HEK293 (cell line): Measurements from ENCODE around the gene SYNGAP1.

Experiments
- CTCF ChIA-PET: fragments of 350-600 bp; formaldehyde crosslinking; extraction: SDS; loops from one replicate; lab custom pipeline; 2021; ENCODE audit warnings: antibody characterized with exemption; lab: Yijun Ruan, JAX
- POLR2A ChIA-PET: fragments of 300-600 bp; formaldehyde crosslinking; extraction: SDS; loops from one replicate; lab custom pipeline; 2020; ENCODE audit warnings: antibody characterized with exemption, inconsistent platforms; lab: Yijun Ruan, JAX
- H3K27ac ChIP-seq: fragments of 200-500 bp; sonication (Bioruptor generic); 2 replicates; pipeline ENCODE4 v1.5.1; 2014; ENCODE audit warnings: low read depth, low read length, control low read depth, inconsistent platforms; ENCODE audit errors: extremely low read depth
- H3K36me3 ChIP-seq, 2 experiments: fragments of 200-500 bp in 1 of 2; sonication (Bioruptor generic) in 1 of 2; 1 replicate in 1 of 2; 2 replicates in 1 of 2; pipeline ENCODE4 v1.5.1; 2014 to 2017; ENCODE audit warnings: inconsistent platforms in 2 of 2, low read length in 2 of 2; ENCODE audit not compliant: control insufficient read depth in 2 of 2, insufficient read depth in 1 of 2
- H3K4me1 ChIP-seq: fragments of 200-500 bp; sonication (Bioruptor generic); 2 replicates; pipeline ENCODE4 v1.5.1; 2014; ENCODE audit warnings: mild to moderate bottlenecking, low read length, inconsistent platforms; ENCODE audit not compliant: control insufficient read depth, insufficient read depth
- H3K4me3 ChIP-seq: 2 replicates; pipeline ENCODE4 v1.5.1; 2011; ENCODE audit warnings: low read depth, mild to moderate bottlenecking, control low read depth, low read length, moderate library complexity
- H3K9me3 ChIP-seq: fragments of 200-500 bp; sonication (Bioruptor generic); 2 replicates; pipeline ENCODE4 v1.5.1; 2014; ENCODE audit warnings: low read depth, low read length, inconsistent platforms; ENCODE audit not compliant: control insufficient read depth, insufficient read depth
- KLF16 ChIP-seq: fragments of 450-650 bp; formaldehyde crosslinking; IDR thresholded peaks from 2 replicates; pipeline ENCODE4 v1.5.1; 2017; ENCODE audit warnings: missing biosample characterization, missing genetic modification characterization
- OVOL3 ChIP-seq: fragments of 450-650 bp; formaldehyde crosslinking; IDR thresholded peaks from 2 replicates; pipeline ENCODE4 v1.5.1; 2016; ENCODE audit warnings: missing biosample characterization, missing genetic modification characterization
- PRDM1 ChIP-seq: fragments of 450-650 bp; formaldehyde crosslinking; IDR thresholded peaks from 2 replicates; pipeline ENCODE4; 2016; ENCODE audit warnings: missing biosample characterization, missing genetic modification characterization
- SCRT1 ChIP-seq: fragments of 450-650 bp; formaldehyde crosslinking; IDR thresholded peaks from 2 replicates; pipeline ENCODE4 v1.5.1; 2016; ENCODE audit warnings: missing biosample characterization, missing genetic modification characterization, borderline replicate concordance
- ZNF391 ChIP-seq: fragments of 450-650 bp; formaldehyde crosslinking; IDR thresholded peaks from 2 replicates; pipeline ENCODE4 v1.5.1; 2016; ENCODE audit warnings: low read depth, missing biosample characterization, missing genetic modification characterization, borderline replicate concordance
- ZNF560 ChIP-seq: fragments of 450-650 bp; formaldehyde crosslinking; IDR thresholded peaks from 2 replicates; pipeline ENCODE4 v1.5.1; 2017; ENCODE audit warnings: missing biosample characterization, missing genetic modification characterization, borderline replicate concordance
- ZNF785 ChIP-seq: fragments of 450-650 bp; formaldehyde crosslinking; IDR thresholded peaks from 2 replicates; pipeline ENCODE4 v1.5.1; 2016; ENCODE audit warnings: missing biosample characterization, missing genetic modification characterization
- ZNF843 ChIP-seq: fragments of 450-650 bp; formaldehyde crosslinking; IDR thresholded peaks from 2 replicates; pipeline ENCODE4 v1.5.1; 2016; ENCODE audit warnings: missing biosample characterization, missing genetic modification characterization
- ZXDB ChIP-seq: fragments of 450-650 bp; formaldehyde crosslinking; IDR thresholded peaks from 2 replicates; pipeline ENCODE4 v1.5.1; 2016; ENCODE audit warnings: missing biosample characterization, missing genetic modification characterization
- TF ChIP-seq, protein P1 (sequence below): fragments of 450-650 bp; formaldehyde crosslinking; IDR thresholded peaks from 2 replicates; pipeline ENCODE4 v1.5.1; 2016; ENCODE audit warnings: missing biosample characterization, missing genetic modification characterization
- TF ChIP-seq, protein P2 (sequence below): fragments of 450-650 bp; formaldehyde crosslinking; IDR thresholded peaks from 2 replicates; pipeline ENCODE4 v1.5.1; 2017; ENCODE audit warnings: missing biosample characterization, missing genetic modification characterization
- TF ChIP-seq, protein P3 (sequence below): fragments of 450-650 bp; formaldehyde crosslinking; IDR thresholded peaks from 2 replicates; pipeline ENCODE4 v1.5.1; 2016; ENCODE audit warnings: missing biosample characterization, missing genetic modification characterization, borderline replicate concordance
- TF ChIP-seq, protein P4 (sequence below): fragments of 450-650 bp; formaldehyde crosslinking; IDR thresholded peaks from 2 replicates; pipeline ENCODE4 v1.5.1; 2016; ENCODE audit warnings: missing biosample characterization, missing genetic modification characterization
- TF ChIP-seq, protein P5 (sequence below): fragments of 450-650 bp; formaldehyde crosslinking; IDR thresholded peaks from 2 replicates; pipeline ENCODE4 v1.5.1; 2016; ENCODE audit warnings: missing biosample characterization, missing genetic modification characterization

Gene SYNGAP1

DNA sequence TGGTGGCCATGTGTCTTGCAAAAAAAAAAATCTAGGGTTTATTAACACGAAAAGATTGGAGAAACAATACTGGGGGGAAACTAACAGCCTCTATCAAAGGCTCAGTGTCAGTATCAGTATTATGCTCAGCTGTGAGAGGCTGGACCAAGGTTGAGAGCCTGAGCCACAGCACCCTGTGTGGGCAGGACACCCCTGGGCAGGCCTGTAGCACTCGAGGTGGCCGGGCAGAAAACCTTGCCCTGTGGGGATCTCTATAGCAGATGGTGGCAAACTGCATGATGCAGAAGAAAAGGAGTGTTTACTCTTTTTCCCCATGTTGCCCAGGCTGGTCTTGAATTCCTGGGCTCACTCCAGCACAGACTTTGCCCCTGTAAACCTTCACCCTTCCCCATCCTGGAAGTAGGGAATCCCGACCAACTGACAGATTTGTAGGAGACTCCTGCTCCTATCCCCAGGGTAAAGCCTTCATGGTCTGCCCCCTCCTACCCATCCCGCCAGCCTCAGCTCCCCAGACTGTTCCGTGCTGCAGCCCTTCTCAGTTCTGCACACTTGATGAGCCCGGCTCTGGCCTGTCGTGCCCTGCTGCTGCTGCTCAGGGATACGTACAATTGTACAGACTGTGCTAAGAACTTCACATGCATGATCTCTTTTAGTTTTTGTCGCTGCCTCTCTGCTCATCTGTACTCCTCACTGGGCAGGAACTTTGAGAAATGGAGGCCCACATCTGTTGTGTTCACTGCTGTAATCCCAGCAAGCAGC lies 36.3 kb upstream of the SYNGAP1 start (continued):
- TF ChIP-seq, protein P1, sequence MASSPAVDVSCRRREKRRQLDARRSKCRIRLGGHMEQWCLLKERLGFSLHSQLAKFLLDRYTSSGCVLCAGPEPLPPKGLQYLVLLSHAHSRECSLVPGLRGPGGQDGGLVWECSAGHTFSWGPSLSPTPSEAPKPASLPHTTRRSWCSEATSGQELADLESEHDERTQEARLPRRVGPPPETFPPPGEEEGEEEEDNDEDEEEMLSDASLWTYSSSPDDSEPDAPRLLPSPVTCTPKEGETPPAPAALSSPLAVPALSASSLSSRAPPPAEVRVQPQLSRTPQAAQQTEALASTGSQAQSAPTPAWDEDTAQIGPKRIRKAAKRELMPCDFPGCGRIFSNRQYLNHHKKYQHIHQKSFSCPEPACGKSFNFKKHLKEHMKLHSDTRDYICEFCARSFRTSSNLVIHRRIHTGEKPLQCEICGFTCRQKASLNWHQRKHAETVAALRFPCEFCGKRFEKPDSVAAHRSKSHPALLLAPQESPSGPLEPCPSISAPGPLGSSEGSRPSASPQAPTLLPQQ (tag by site-specific recombination), result no peak
- no peak for TF ChIP-seq SCRT1 (tag by site-specific recombination)
- TF ChIP-seq ZNF785 (tag by site-specific recombination), result no peak
- no peak for TF ChIP-seq ZNF560 (tag by site-specific recombination)
- TF ChIP-seq, protein P2, sequence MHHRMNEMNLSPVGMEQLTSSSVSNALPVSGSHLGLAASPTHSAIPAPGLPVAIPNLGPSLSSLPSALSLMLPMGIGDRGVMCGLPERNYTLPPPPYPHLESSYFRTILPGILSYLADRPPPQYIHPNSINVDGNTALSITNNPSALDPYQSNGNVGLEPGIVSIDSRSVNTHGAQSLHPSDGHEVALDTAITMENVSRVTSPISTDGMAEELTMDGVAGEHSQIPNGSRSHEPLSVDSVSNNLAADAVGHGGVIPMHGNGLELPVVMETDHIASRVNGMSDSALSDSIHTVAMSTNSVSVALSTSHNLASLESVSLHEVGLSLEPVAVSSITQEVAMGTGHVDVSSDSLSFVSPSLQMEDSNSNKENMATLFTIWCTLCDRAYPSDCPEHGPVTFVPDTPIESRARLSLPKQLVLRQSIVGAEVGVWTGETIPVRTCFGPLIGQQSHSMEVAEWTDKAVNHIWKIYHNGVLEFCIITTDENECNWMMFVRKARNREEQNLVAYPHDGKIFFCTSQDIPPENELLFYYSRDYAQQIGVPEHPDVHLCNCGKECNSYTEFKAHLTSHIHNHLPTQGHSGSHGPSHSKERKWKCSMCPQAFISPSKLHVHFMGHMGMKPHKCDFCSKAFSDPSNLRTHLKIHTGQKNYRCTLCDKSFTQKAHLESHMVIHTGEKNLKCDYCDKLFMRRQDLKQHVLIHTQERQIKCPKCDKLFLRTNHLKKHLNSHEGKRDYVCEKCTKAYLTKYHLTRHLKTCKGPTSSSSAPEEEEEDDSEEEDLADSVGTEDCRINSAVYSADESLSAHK (tag by site-specific recombination), result no peak
- no peak for TF ChIP-seq ZNF843 (tag by site-specific recombination)
- TF ChIP-seq KLF16 (tag by site-specific recombination), result no peak
- TF ChIP-seq OVOL3 (tag by site-specific recombination), result no peak

DNA sequence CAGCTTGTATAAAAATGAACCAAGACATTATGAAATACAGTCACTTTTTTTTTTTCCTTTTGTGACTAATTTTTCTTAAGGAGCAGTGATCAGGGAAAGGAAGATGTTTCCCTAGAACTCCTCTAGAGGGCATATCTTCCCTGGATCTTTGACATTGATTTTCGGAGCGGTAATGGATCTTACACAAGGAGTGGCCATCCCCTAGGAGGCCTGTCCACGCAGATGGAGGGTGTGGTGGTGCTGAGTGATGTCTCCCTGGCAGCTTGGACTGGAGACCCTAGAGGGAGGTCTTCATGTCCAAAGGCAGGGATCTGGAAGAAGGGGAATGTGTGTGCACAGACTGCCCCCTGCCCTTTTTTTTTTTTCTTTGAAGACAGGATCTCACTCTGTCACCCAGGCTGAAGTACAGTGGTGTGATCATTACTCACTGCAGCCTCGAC lies 35.3 kb upstream of the SYNGAP1 start:
- Histone ChIP-seq H3K27ac (no peak overlapping the region), H3K4me3 (no peak overlapping the region), H3K4me1 (no peaks in the 10 kb centered on the region)
- ChIA-PET CTCF (interaction anchor here (0.6 to 1.5 kb wide), 13 partner anchors 10 to 306 kb away, joined by 3 to 7 read pairs (median 4); no protein-coding TSS in a partner anchor), POLR2A (no interaction called here)
- no peak for TF ChIP-seq ZXDB
- TF ChIP-seq, protein P3, sequence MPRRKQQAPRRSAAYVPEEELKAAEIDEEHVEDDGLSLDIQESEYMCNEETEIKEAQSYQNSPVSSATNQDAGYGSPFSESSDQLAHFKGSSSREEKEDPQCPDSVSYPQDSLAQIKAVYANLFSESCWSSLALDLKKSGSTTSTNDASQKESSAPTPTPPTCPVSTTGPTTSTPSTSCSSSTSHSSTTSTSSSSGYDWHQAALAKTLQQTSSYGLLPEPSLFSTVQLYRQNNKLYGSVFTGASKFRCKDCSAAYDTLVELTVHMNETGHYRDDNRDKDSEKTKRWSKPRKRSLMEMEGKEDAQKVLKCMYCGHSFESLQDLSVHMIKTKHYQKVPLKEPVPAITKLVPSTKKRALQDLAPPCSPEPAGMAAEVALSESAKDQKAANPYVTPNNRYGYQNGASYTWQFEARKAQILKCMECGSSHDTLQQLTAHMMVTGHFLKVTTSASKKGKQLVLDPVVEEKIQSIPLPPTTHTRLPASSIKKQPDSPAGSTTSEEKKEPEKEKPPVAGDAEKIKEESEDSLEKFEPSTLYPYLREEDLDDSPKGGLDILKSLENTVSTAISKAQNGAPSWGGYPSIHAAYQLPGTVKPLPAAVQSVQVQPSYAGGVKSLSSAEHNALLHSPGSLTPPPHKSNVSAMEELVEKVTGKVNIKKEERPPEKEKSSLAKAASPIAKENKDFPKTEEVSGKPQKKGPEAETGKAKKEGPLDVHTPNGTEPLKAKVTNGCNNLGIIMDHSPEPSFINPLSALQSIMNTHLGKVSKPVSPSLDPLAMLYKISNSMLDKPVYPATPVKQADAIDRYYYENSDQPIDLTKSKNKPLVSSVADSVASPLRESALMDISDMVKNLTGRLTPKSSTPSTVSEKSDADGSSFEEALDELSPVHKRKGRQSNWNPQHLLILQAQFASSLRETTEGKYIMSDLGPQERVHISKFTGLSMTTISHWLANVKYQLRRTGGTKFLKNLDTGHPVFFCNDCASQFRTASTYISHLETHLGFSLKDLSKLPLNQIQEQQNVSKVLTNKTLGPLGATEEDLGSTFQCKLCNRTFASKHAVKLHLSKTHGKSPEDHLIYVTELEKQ, result no peak
- TF ChIP-seq ZNF843 (tag by site-specific recombination), result no peak
- peak; percentile 23; the same call in 1 of the 2 replicates for TF ChIP-seq PRDM1
- TF ChIP-seq, protein P4, sequence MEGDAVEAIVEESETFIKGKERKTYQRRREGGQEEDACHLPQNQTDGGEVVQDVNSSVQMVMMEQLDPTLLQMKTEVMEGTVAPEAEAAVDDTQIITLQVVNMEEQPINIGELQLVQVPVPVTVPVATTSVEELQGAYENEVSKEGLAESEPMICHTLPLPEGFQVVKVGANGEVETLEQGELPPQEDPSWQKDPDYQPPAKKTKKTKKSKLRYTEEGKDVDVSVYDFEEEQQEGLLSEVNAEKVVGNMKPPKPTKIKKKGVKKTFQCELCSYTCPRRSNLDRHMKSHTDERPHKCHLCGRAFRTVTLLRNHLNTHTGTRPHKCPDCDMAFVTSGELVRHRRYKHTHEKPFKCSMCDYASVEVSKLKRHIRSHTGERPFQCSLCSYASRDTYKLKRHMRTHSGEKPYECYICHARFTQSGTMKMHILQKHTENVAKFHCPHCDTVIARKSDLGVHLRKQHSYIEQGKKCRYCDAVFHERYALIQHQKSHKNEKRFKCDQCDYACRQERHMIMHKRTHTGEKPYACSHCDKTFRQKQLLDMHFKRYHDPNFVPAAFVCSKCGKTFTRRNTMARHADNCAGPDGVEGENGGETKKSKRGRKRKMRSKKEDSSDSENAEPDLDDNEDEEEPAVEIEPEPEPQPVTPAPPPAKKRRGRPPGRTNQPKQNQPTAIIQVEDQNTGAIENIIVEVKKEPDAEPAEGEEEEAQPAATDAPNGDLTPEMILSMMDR (tag by site-specific recombination), result peak; percentile 51; the same call in 1 of the 2 replicates
- TF ChIP-seq, all 188 proteins: peak for 2
- H3K36me3 ChIP-seq, result no peaks in the 10 kb centered on the region
- no peaks in the 10 kb centered on the region for H3K9me3 ChIP-seq

DNA sequence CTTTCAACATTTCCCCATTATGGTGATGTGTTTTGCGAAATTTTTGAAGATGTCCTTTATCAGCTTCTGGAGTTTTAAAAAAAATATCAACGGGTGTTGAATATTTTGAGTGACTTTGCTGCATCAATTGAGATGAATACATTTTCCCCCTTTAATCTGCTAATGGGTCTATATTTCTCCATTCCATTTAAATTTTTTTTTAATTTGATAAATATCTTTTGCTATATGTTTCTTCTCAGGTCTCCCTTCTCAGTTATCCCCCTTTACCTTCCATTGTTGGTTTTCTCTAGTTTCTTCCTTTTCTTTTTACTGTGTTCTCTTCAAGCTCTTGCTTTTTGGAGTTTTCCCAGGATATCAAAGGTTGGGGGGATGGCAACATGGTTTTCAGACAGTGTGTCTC lies 29.7 kb upstream of the SYNGAP1 start:
- ChIA-PET CTCF (interaction anchor here (0.6 to 1.6 kb wide), 27 partner anchors 11 to 191 kb away, joined by 3 to 21 read pairs (median 6); partner anchors contain the start of genes B3GALT4 and ZBTB22), POLR2A (interaction anchor here (0.6 kb wide), 1 partner anchor 172 kb away, joined by 3 read pairs; no protein-coding TSS in a partner anchor)
- H3K9me3 ChIP-seq, result no peaks in the 10 kb centered on the region
- H3K27ac ChIP-seq, result no peak overlapping the region
- no peak overlapping the region for H3K4me3 ChIP-seq
- H3K4me1 ChIP-seq, result peaks cover 10% of the 10 kb centered on the region
- H3K36me3 ChIP-seq, result peaks cover 0 to 13% of the 10 kb centered on the region in 2 experiments; a peak in 2 of 3 replicates
- TF ChIP-seq, protein P5, sequence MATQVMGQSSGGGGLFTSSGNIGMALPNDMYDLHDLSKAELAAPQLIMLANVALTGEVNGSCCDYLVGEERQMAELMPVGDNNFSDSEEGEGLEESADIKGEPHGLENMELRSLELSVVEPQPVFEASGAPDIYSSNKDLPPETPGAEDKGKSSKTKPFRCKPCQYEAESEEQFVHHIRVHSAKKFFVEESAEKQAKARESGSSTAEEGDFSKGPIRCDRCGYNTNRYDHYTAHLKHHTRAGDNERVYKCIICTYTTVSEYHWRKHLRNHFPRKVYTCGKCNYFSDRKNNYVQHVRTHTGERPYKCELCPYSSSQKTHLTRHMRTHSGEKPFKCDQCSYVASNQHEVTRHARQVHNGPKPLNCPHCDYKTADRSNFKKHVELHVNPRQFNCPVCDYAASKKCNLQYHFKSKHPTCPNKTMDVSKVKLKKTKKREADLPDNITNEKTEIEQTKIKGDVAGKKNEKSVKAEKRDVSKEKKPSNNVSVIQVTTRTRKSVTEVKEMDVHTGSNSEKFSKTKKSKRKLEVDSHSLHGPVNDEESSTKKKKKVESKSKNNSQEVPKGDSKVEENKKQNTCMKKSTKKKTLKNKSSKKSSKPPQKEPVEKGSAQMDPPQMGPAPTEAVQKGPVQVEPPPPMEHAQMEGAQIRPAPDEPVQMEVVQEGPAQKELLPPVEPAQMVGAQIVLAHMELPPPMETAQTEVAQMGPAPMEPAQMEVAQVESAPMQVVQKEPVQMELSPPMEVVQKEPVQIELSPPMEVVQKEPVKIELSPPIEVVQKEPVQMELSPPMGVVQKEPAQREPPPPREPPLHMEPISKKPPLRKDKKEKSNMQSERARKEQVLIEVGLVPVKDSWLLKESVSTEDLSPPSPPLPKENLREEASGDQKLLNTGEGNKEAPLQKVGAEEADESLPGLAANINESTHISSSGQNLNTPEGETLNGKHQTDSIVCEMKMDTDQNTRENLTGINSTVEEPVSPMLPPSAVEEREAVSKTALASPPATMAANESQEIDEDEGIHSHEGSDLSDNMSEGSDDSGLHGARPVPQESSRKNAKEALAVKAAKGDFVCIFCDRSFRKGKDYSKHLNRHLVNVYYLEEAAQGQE, result no peak
- TF ChIP-seq, protein P2 (tag by site-specific recombination), result no peak
- no peak for TF ChIP-seq ZNF391 (tag by site-specific recombination)
